ENCODE measurements around the gene EPB41L4A.

- no peak for TF ChIP-seq ZNF221 (tag by site-specific recombination; IDR thresholded peaks at IDR 0.05; ENCODE audit: borderline replicate concordance)
- no peak for TF ChIP-seq ZNF513 (tag by site-specific recombination; IDR thresholded peaks at IDR 0.05)
- no peak for TF ChIP-seq ZNF549 (tag by site-specific recombination; IDR thresholded peaks at IDR 0.05)
- TF ChIP-seq CTCF (tag by site-specific recombination; IDR thresholded peaks at IDR 0.05): no peak
- no peak for TF ChIP-seq TSHZ1 (tag by site-specific recombination; IDR thresholded peaks at IDR 0.05; ENCODE audit: borderline replicate concordance)
- TF ChIP-seq ZNF274 (IDR thresholded peaks at IDR 0.05; ENCODE audit: low read length): no peak
- no peak for TF ChIP-seq ZNF274 (tag by site-specific recombination; IDR thresholded peaks at IDR 0.05; ENCODE audit: borderline replicate concordance)
- no peak for TF ChIP-seq ZNF23 (tag by site-specific recombination; IDR thresholded peaks at IDR 0.05; ENCODE audit: borderline replicate concordance)
- TF ChIP-seq YY1 (tag by site-specific recombination; IDR thresholded peaks at IDR 0.05): no peak
- TF ChIP-seq REPIN1 (tag by site-specific recombination; IDR thresholded peaks at IDR 0.05; ENCODE audit: low read depth): no peak
Measured at GRCh38 chr5:112338681-112339337, 80.3 kb downstream of the EPB41L4A start.

Data from HEK293 (cell line).